K562 (cell line): ENCODE data around the gene PPDPF. TPM values are rescaled to one million over a fixed set of nuclear protein-coding genes. Genes with fewer than 3 reads are reported as not detected.

Source experiments
- ATAC-seq: fragments of 200-7000 bp; cut with Tn5 transposase; 3 replicates; pipeline ENCODE4 v1.9.1; 2020; ENCODE audit warnings: moderate library complexity
- BruUV-seq: library from RNA; stranded (reverse); fragments of 400-500 nt; replicated peaks from 2 replicates; lab custom pipeline; 2021; lab: Mats Ljungman, UMichigan
- CTCF ChIA-PET: fragments of 300-600 bp; formaldehyde crosslinking; extraction: SDS; loops from one replicate; lab custom pipeline; 2021; ENCODE audit warnings: low intra/inter-chr PET ratio; lab: Yijun Ruan, JAX
- POLR2A ChIA-PET: fragments of 300-600, 350-650 bp; sonication (Branson Sonifier 250); formaldehyde crosslinking; extraction: SDS; loops from one replicate; lab custom pipeline; 2021; ENCODE audit warnings: antibody characterized with exemption, inconsistent platforms; lab: Yijun Ruan, JAX
- DNase-seq, 4 experiments: peaks; one replicate each; pipeline versions ENCODE4 v3.0.0 to v3.0.0-alpha.2; 2011 to 2018; ENCODE audit warnings: low spot score in 3 of 4, mixed read lengths in 3 of 4; ENCODE audit errors: extremely low read depth in 1 of 4
- FAIRE-seq: peaks from 2 replicates; lab custom pipeline; 2011; peaks lifted over from hg19 to GRCh38; lab: Jason Lieb, UNC
- H2AFZ ChIP-seq: 2 replicates; pipeline ENCODE4 v1.6.0; 2011; ENCODE audit warnings: low read depth, low read length, control low read depth, inconsistent platforms
- H3K27ac ChIP-seq: fragments of 200-600 bp; 3 replicates; pipeline ENCODE4 v1.8.0; 2011; ENCODE audit warnings: low read depth, mild to moderate bottlenecking, control low read depth, inconsistent platforms, low read length, moderate library complexity, mixed read lengths; ENCODE audit errors: extremely low read depth
- H3K27me3 ChIP-seq, 2 experiments: fragments of 300-600 bp in 1 of 2; 2 replicates in 1 of 2; 3 replicates in 1 of 2; pipeline versions ENCODE4 v1.6.0 to v1.8.0; 2011; ENCODE audit warnings: inconsistent platforms in 2 of 2, low read length in 2 of 2, mild to moderate bottlenecking in 1 of 2, mixed read lengths in 1 of 2, moderate library complexity in 1 of 2; ENCODE audit not compliant: control insufficient read depth in 2 of 2, insufficient read depth in 2 of 2
- H3K36me3 ChIP-seq: fragments of 300-600 bp; 3 replicates; pipeline ENCODE4 v1.8.0; 2011; ENCODE audit warnings: mild to moderate bottlenecking, low read length, inconsistent platforms; ENCODE audit not compliant: control insufficient read depth, insufficient read depth
- H3K4me1 ChIP-seq, 2 experiments: fragments of 200-600 bp in 1 of 2; replicated peaks in 1 of 2; 2 replicates in 1 of 2; 3 replicates in 1 of 2; pipeline versions ENCODE4 v1.5.1 to v1.8.0; 2011; ENCODE audit warnings: inconsistent platforms in 2 of 2, low read length in 2 of 2, mild to moderate bottlenecking in 1 of 2, mixed read lengths in 1 of 2, moderate library complexity in 1 of 2; ENCODE audit not compliant: control insufficient read depth in 2 of 2, insufficient read depth in 2 of 2
- H3K4me2 ChIP-seq: 2 replicates; pipeline ENCODE4 v1.6.1; 2011; ENCODE audit warnings: low read length, control low read depth, inconsistent platforms, mixed read lengths; ENCODE audit not compliant: insufficient read depth
- H3K4me3 ChIP-seq: fragments of 200-600 bp; sonication (generic), shearing (Covaris generic); 2 replicates; pipeline ENCODE4 v1.5.1; 2016; ENCODE audit warnings: control low read depth, inconsistent platforms
- H3K79me2 ChIP-seq: fragments of 200-600 bp; 3 replicates; pipeline ENCODE4 v1.8.0; 2011; ENCODE audit warnings: low read length, inconsistent platforms; ENCODE audit not compliant: control insufficient read depth, insufficient read depth
- H3K9ac ChIP-seq, 2 experiments: 2 replicates each; pipeline versions ENCODE4 v1.6.0 to v1.6.1; 2011; ENCODE audit warnings: low read depth in 2 of 2, low read length in 2 of 2, control low read depth in 1 of 2, inconsistent platforms in 1 of 2, mild to moderate bottlenecking in 1 of 2, mixed read lengths in 1 of 2; ENCODE audit not compliant: insufficient read depth in 1 of 2
- H3K9me1 ChIP-seq: one replicate; pipeline ENCODE4 v1.6.0; 2011; ENCODE audit warnings: inconsistent platforms, mild to moderate bottlenecking, low read length, moderate library complexity; ENCODE audit not compliant: control insufficient read depth, insufficient read depth
- H3K9me3 ChIP-seq: replicated peaks from 2 replicates; pipeline ENCODE4 v1.5.1; 2011; ENCODE audit warnings: low read depth, low read length, inconsistent platforms; ENCODE audit not compliant: control insufficient read depth, insufficient read depth
- H4K20me1 ChIP-seq: replicated peaks from 2 replicates; pipeline ENCODE4 v1.6.1; 2011; ENCODE audit warnings: low read length, inconsistent platforms, mixed read lengths; ENCODE audit not compliant: control insufficient read depth, insufficient read depth
- HBP1 ChIP-seq: fragments of 450-650 bp; formaldehyde crosslinking; IDR thresholded peaks from 2 replicates; pipeline ENCODE4 v1.4.0; 2022; ENCODE audit warnings: missing genetic modification characterization
- MCM5 ChIP-seq: fragments of 450-650 bp; IDR thresholded peaks from 2 replicates; pipeline ENCODE4 v1.6.1; 2016; ENCODE audit warnings: low read depth
- MITF ChIP-seq: IDR thresholded peaks from 2 replicates; pipeline ENCODE4 v1.6.1; 2014; ENCODE audit warnings: antibody characterized with exemption
- RERE ChIP-seq: sonication (generic); formaldehyde crosslinking; IDR thresholded peaks from 2 replicates; pipeline ENCODE4 v1.8.0; 2023; ENCODE audit warnings: missing genetic modification reagents, mild to moderate bottlenecking, borderline replicate concordance
- RFX5 ChIP-seq: IDR thresholded peaks from 2 replicates; pipeline ENCODE4 v1.6.1; 2011; ENCODE audit warnings: low read depth, mild to moderate bottlenecking, improper control_type of control experiment, low read length
- ZBTB49 ChIP-seq: sonication (generic); formaldehyde crosslinking; IDR thresholded peaks from 2 replicates; pipeline ENCODE4 v1.8.0; 2022; ENCODE audit warnings: missing genetic modification reagents, mild to moderate bottlenecking, borderline replicate concordance
- WGBS: fragments of 100-300 bp; shearing (Covaris generic); methylation state at CpG from one replicate; pipeline ENCODE4 v1.1.6; 2016; ENCODE audit warnings: low coverage, mixed read lengths; ENCODE audit not compliant: insufficient coverage; ENCODE audit errors: missing lambda C conversion rate; 5-methylcytosine and 5-hydroxymethylcytosine counted together
- in situ Hi-C: fragments of 300-500 bp; cut with MboI; formaldehyde crosslinking; loops from 4 replicates; pipeline ENCODE4 v1.15.0; 2018; ENCODE audit warnings: inconsistent platforms, mixed read lengths
- intact Hi-C: fragments of 100-400 bp; cut with micrococcal nuclease; formaldehyde crosslinking; loops from 2 replicates; pipeline ENCODE4 v1.14.2; 2022
- polyA plus RNA-seq, 8 experiments: library from polyadenylated mRNA; depleted of rRNA in 4 of 8; stranded (reverse) in 5 of 8; unstranded in 3 of 8; fragments of >200 nt; fragmentation: Nextera tagmentation in 2 of 8; fragmentation: Illumina TruSeq in 1 of 8; extraction: Ambion mirVana in 2 of 8; extraction: Trizol in 1 of 8; gene quantifications; 2 replicates each; pipeline versions ENCODE4 v1.2.1 to v1.2.3, GENCODE V29; 2011 to 2014; ENCODE audit warnings: inconsistent platforms in 1 of 8, missing spikeins in 1 of 8
- total RNA-seq, 7 experiments: library from RNA; depleted of rRNA in 6 of 7; stranded (reverse); fragments of >200 nt in 6 of 7; fragmentation: Illumina TruSeq in 2 of 7; extraction: Trizol in 2 of 7; gene quantifications; 2 replicates each; pipeline versions ENCODE4 v1.2.1 to v1.2.3, GENCODE V29; 2011 to 2021; ENCODE audit warnings: low replicate concordance in 1 of 7

Gene PPDPF
- total and polyA plus RNA-seq, 9 of the 15 experiments (the other 6 are each of a cell fraction or from before 2014, with no cell fraction given) = 0.77 to 233 (median 10.5) TPM

GRCh38 chr20:63486300-63486855 lies 34.2 kb upstream of the PPDPF start:
- no peaks in the 10 kb centered on the region for H3K79me2 ChIP-seq
- no peaks in the 10 kb centered on the region for H3K9me1 ChIP-seq
- no peak overlapping the region for H3K4me2 ChIP-seq
- intact Hi-C loops = no loop called here
- FAIRE-seq (no peak), ATAC-seq (no peak), DNase-seq (no peak)
- H3K4me1 ChIP-seq = peaks cover 0 to 32% of the 10 kb centered on the region in 2 experiments; a peak in 2 of 5 replicates
- 3% methylated on average over 17 of the region's 17 CpGs for WGBS
- H4K20me1 ChIP-seq = peaks cover 8% of the 10 kb centered on the region; the same call in 1 of the 2 replicates
- POLR2A ChIA-PET = no interaction called here
- H3K27ac ChIP-seq = no peak overlapping the region
- H3K27me3 ChIP-seq = peaks cover 15 to 26% of the 10 kb centered on the region in 2 experiments; a peak in 4 of 5 replicates
- BruUV-seq = no TSS peak
- no peak overlapping the region for H2AFZ ChIP-seq
- H3K9me3 ChIP-seq = no peaks in the 10 kb centered on the region
- in situ Hi-C loops = no loop called here
- H3K4me3 ChIP-seq = no peak overlapping the region
- CTCF ChIA-PET = no interaction called here
- no peaks in the 10 kb centered on the region for H3K36me3 ChIP-seq
- TF ChIP-seq MITF = no peak
- TF ChIP-seq HBP1 (CRISPR knock-in tag) = no peak
- TF ChIP-seq MCM5 = no peak
- no peak for TF ChIP-seq RERE (CRISPR knock-in tag)
- TF ChIP-seq ZBTB49 (CRISPR knock-in tag) = no peak
- TF ChIP-seq RFX5 = no peak
- H3K9ac ChIP-seq = no peak overlapping the region
